Body of pancreas (tissue), 4 donors: ENCODE results near the gene MB21D2.

Experiments
- CTCF ChIP-seq, 7 experiments: fragments of 450-650 bp in 4 of 7; fragments of 200-600 bp in 3 of 7; sonication (generic) in 3 of 7; IDR thresholded peaks; one replicate each; pipeline ENCODE4 v1.5.1; 2016 to 2019; ENCODE audit warnings: antibody characterized with exemption in 7 of 7
- POLR2A ChIP-seq, 3 donors: fragments of 450-650 bp; IDR thresholded peaks; one replicate each; pipeline ENCODE4 v1.6.1; 2016; ENCODE audit warnings: antibody characterized with exemption in 3 of 3, mild to moderate bottlenecking in 2 of 3

- TF ChIP-seq CTCF (IDR thresholded peaks at IDR 0.05) (no peak), POLR2A (IDR thresholded peaks at IDR 0.05) (no peak)
These were observed 29.8 kb upstream of the MB21D2 start for GRCh38 chr3:192947421-192947820.
